ENCODE results near the gene TPK1. TPM values are rescaled to one million over a fixed set of nuclear protein-coding genes. Genes with fewer than 3 reads are reported as not detected.

The TPK1 gene
- total RNA-seq, 1 experiment from 2014 or later: 3.1 TPM

DNA sequence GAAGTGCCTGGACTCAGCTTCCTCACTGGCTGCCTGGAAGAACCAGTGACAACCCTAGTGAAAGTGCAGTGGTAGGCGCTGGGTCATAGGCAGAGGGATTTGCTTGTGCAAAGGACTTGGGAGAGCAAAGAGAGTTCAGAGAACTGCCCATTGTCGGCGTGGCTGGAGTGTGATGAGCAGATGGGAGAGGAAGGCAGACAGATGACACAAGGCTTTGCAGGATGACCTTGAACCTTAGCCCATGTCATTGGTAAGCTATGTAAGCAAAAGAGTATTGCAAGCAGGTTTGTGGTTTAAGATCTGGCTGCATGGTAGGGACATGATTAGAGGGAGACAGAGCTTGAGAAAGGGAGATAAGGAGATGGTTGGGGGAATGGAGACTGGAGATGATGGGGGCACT is 397.1 kb downstream of the TPK1 start:
- no peak overlapping the region for H3T11ph ChIP-seq (ENCODE audit: low read length)
- H4K91ac ChIP-seq (ENCODE audit: insufficient read length, low read depth, low read length): no peak overlapping the region
- H3K4me1 Mint-ChIP-seq: no peaks in the 10 kb centered on the region; a peak in 1 of 4 replicates
- no peak overlapping the region for H3K4me3 Mint-ChIP-seq
- peak overlapping the region in 2 of 3 experiments; percentile 2 to 39; a peak in 3 of 7 replicates for H3K27ac Mint-ChIP-seq
- DNase-seq: no peak
- no peaks in the 10 kb centered on the region for H3K4me1 ChIP-seq (ENCODE audit: insufficient read depth, low read length)
- no peak overlapping the region for H3K27ac ChIP-seq (ENCODE audit: insufficient read length, low read depth, low read length)
- no peak overlapping the region for H2BK12ac ChIP-seq (ENCODE audit: insufficient read length, low read depth, low read length)
- H3K56ac ChIP-seq (ENCODE audit: insufficient read length, low read depth, low read length): no peak overlapping the region
- TF ChIP-seq CTCF (conservative IDR thresholded peaks at IDR 0.05): no peak
- H2AK5ac ChIP-seq (ENCODE audit: insufficient read length, low read length): no peak overlapping the region
- no peaks in the 10 kb centered on the region for H3K36me3 Mint-ChIP-seq (ENCODE audit: insufficient read depth in 1 of 3, low read depth in 3 of 3)
- H2BK20ac ChIP-seq (ENCODE audit: low read depth, low read length, poor library complexity, severe bottlenecking): no peak overlapping the region
- H3K79me1 ChIP-seq (ENCODE audit: insufficient read depth, low read depth, low read length, poor library complexity, severe bottlenecking): no peaks in the 10 kb centered on the region
- no peak overlapping the region for H3K23ac ChIP-seq (ENCODE audit: insufficient read length, low read depth, low read length)
- no peak overlapping the region for H2AFZ ChIP-seq (ENCODE audit: low read length)
- no peak overlapping the region for H3K18ac ChIP-seq (ENCODE audit: insufficient read length, low read depth, low read length)
- H4K5ac ChIP-seq (ENCODE audit: insufficient read length, low read depth, low read length): no peak overlapping the region
- no peak overlapping the region for H4K8ac ChIP-seq (replicated peaks; ENCODE audit: insufficient read length, low read depth, low read length)
- H3K4me2 ChIP-seq (ENCODE audit: insufficient read depth, insufficient read length, low read length): no peak overlapping the region
- no peak overlapping the region for H2BK15ac ChIP-seq (ENCODE audit: low read depth, low read length)
- H3K23me2 ChIP-seq (ENCODE audit: insufficient read length, low read depth, low read length, poor library complexity, severe bottlenecking): no peaks in the 10 kb centered on the region
- H3K9me3 ChIP-seq (ENCODE audit: control insufficient read depth, low read depth, low read length): no peaks in the 10 kb centered on the region
- no peak overlapping the region for H3K4ac ChIP-seq (ENCODE audit: low read depth, low read length)
- no peak overlapping the region for H2BK120ac ChIP-seq (ENCODE audit: low read depth, low read length, poor library complexity, severe bottlenecking)
- no peaks in the 10 kb centered on the region for H3K79me2 ChIP-seq (ENCODE audit: insufficient read depth, low read length)
- no peaks in the 10 kb centered on the region for H3K9me3 Mint-ChIP-seq
- no peaks in the 10 kb centered on the region for H3K27me3 ChIP-seq (ENCODE audit: insufficient read depth, low read length)
- no peak overlapping the region for H2BK5ac ChIP-seq (ENCODE audit: insufficient read length, low read length)
- H3K9ac ChIP-seq (ENCODE audit: extremely low read depth, insufficient read length, low read length): no peak overlapping the region
- H3K14ac ChIP-seq (ENCODE audit: insufficient read depth, low read length): no peak overlapping the region; the same call in 1 of the 2 replicates
- WGBS (ENCODE audit: extremely low coverage, insufficient read length, low lambda C conversion rate): no CpG with 5 or more reads among the region's 3 CpGs
- H4K20me1 ChIP-seq (ENCODE audit: control insufficient read depth, insufficient read depth, insufficient read length): no peaks in the 10 kb centered on the region
- no peaks in the 10 kb centered on the region for H3K27me3 Mint-ChIP-seq (ENCODE audit: low read depth)

Data from H9 (cell line).